ENCODE results near the gene PARK7. TPM values are rescaled to one million over a fixed set of nuclear protein-coding genes. Genes with fewer than 3 reads are reported as not detected.
A peak's percentile ranks its signal among the peaks of the same experiment; 100 is the strongest.
"Not testable (repeated sequence)": the region's sequence is repeated elsewhere in the genome, so short reads cannot be mapped to it uniquely, and the experiment has no call there.

PARK7 gene
- polyA plus RNA-seq, 2 of the 4 experiments (the other 2 are of a cell fraction): 372 to 446 TPM

GRCh38 chr1:7962636-7963377, 1.3 kb downstream of the PARK7 start:
- DNase-seq (ENCODE audit: low read depth in 1 of 2, low spot score in 1 of 2) (no peak), FAIRE-seq (no peak), ATAC-seq (no peak)
- ChIA-PET POLR2A (interaction anchor here (0.6 to 0.7 kb wide), 2 partner anchors 44 to 297 kb away, joined by 3 read pairs; no protein-coding TSS in a partner anchor), CTCF (interaction anchor here (0.6 to 2.7 kb wide), 5 partner anchors 10 to 367 kb away, joined by 3 to 16 read pairs (median 3); no protein-coding TSS in a partner anchor)
- Histone ChIP-seq H3K27ac (peak overlapping the region; percentile 91 to 99; a peak in 4 of 6 replicates), H3K9me3 (no peaks in the 10 kb centered on the region), H3K4me3 (peak overlapping the region; percentile 96), H3K4me1 (peaks cover 10% of the 10 kb centered on the region; the same call in 1 of the 3 replicates), H3K4me2 (peak overlapping the region; percentile 84)
- 81% methylated on average over 11 of the region's 11 CpGs for WGBS (ENCODE audit: missing lambda C conversion rate)
- TF ChIP-seq MYC (IDR thresholded peaks at IDR 0.05; ENCODE audit: borderline replicate concordance, low read length): no peak
- TF ChIP-seq HOXB13 (CRISPR knock-in tag; IDR thresholded peaks at IDR 0.05; ENCODE audit: low read depth): no peak
- TF ChIP-seq GATA3 (IDR thresholded peaks at IDR 0.05; ENCODE audit: borderline replicate concordance): no peak
- TF ChIP-seq ZNF302 (CRISPR knock-in tag; IDR thresholded peaks at IDR 0.05): no peak
- no peak for TF ChIP-seq ZC3H11A (IDR thresholded peaks at IDR 0.05)
- no peak for TF ChIP-seq ZSCAN20 (CRISPR knock-in tag; IDR thresholded peaks at IDR 0.05)
- TF ChIP-seq BHLHE40 (IDR thresholded peaks at IDR 0.05; ENCODE audit: low read depth, low read length): no peak
- no peak for TF ChIP-seq KDM1A (IDR thresholded peaks at IDR 0.05; ENCODE audit: low read depth)
- no peak for TF ChIP-seq KDM5A (IDR thresholded peaks at IDR 0.05)
- no peak for TF ChIP-seq JUN (IDR thresholded peaks at IDR 0.05)
- TF ChIP-seq CBX8 (IDR thresholded peaks at IDR 0.05): no peak
- TF ChIP-seq MAX (IDR thresholded peaks at IDR 0.05): no peak
- no peak for TF ChIP-seq CEBPB (IDR thresholded peaks at IDR 0.05)
- no peak for TF ChIP-seq POLR2AphosphoS2 (conservative IDR thresholded peaks at IDR 0.05; ENCODE audit: low read length)
- no peak for TF ChIP-seq MAZ (IDR thresholded peaks at IDR 0.05; ENCODE audit: borderline replicate concordance, low read depth, low read length)
- TF ChIP-seq HEYL (CRISPR knock-in tag; IDR thresholded peaks at IDR 0.05): no peak
- no peak for TF ChIP-seq HES2 (IDR thresholded peaks at IDR 0.05)
- no peak for TF ChIP-seq RFX5 (IDR thresholded peaks at IDR 0.05)

- H3K27ac ChIP-seq; FAIRE-seq; H3K4me3 ChIP-seq; DNase-seq (ENCODE audit: low read depth in 1 of 2, low spot score in 1 of 2); POLR2A ChIA-PET; H3K4me1 ChIP-seq; H3K9me3 ChIP-seq; ATAC-seq: not testable (repeated sequence)
- WGBS (ENCODE audit: missing lambda C conversion rate): 97% methylated on average over 8 of the region's 12 CpGs
- peak overlapping the region; percentile 84; the same call in 2 of the 3 replicates for H3K4me2 ChIP-seq
- CTCF ChIA-PET: interaction anchor here (0.6 to 2.7 kb wide), 3 partner anchors 10 to 18 kb away, joined by 3 to 16 read pairs (median 3); no protein-coding TSS in a partner anchor
Observed at GRCh38 chr1:7963378-7963730, 1.8 kb downstream of the PARK7 start.

GRCh38 chr1:7963841-7964240, 2.3 kb downstream of the PARK7 start:
- H3K4me3 ChIP-seq; H3K4me1 ChIP-seq; FAIRE-seq; POLR2A ChIA-PET; ATAC-seq; DNase-seq (ENCODE audit: low read depth in 1 of 2, low spot score in 1 of 2); H3K9me3 ChIP-seq; H3K4me2 ChIP-seq; H3K27ac ChIP-seq: not testable (repeated sequence)
- CTCF ChIA-PET: interaction anchor here (1.6 to 2.7 kb wide), 2 partner anchors 9 to 11 kb away, joined by 3 to 16 read pairs; no protein-coding TSS in a partner anchor
- 91% methylated on average over 7 of the region's 7 CpGs for WGBS (ENCODE audit: missing lambda C conversion rate)

GRCh38 chr1:7964476-7964875, 3.0 kb downstream of the PARK7 start:
- Histone ChIP-seq H3K27ac (no peak overlapping the region), H3K4me1 (peaks cover 10% of the 10 kb centered on the region; the same call in 1 of the 3 replicates), H3K4me3 (no peak overlapping the region), H3K9me3 (no peaks in the 10 kb centered on the region), H3K4me2 (no peak overlapping the region)
- ChIA-PET CTCF (interaction anchor here (2.7 kb wide), 1 partner anchor 10 kb away, joined by 16 read pairs; no protein-coding TSS in a partner anchor), POLR2A (no interaction called here)
- WGBS (ENCODE audit: missing lambda C conversion rate): 82% methylated on average over 3 of the region's 3 CpGs
- FAIRE-seq (no peak), DNase-seq (ENCODE audit: low read depth in 1 of 2, low spot score in 1 of 2) (no peak), ATAC-seq (no peak)
- TF ChIP-seq HOXB13 (CRISPR knock-in tag; IDR thresholded peaks at IDR 0.05; ENCODE audit: low read depth) (no peak), HES2 (IDR thresholded peaks at IDR 0.05) (no peak), HEYL (CRISPR knock-in tag; IDR thresholded peaks at IDR 0.05) (no peak), TP53 (CRISPR knock-in tag; IDR thresholded peaks at IDR 0.05) (no peak), ZNF302 (CRISPR knock-in tag; IDR thresholded peaks at IDR 0.05) (no peak), E2F6 (IDR thresholded peaks at IDR 0.05; ENCODE audit: borderline replicate concordance, low read depth) (no peak), HOXB5 (CRISPR knock-in tag; IDR thresholded peaks at IDR 0.05) (no peak), KDM5A (IDR thresholded peaks at IDR 0.05) (no peak), RNF2 (IDR thresholded peaks at IDR 0.05; ENCODE audit: borderline replicate concordance, low read depth) (no peak), CHD4 (IDR thresholded peaks at IDR 0.05; ENCODE audit: borderline replicate concordance) (no peak)

All from A549 (cell line).